Ishikawa (cell line): ENCODE results near the gene SIGLEC8.

Experiments used
- CEBPB ChIP-seq: IDR thresholded peaks from 2 replicates; pipeline ENCODE4 v1.6.1; 2012
- CREB1 ChIP-seq: IDR thresholded peaks from 2 replicates; pipeline ENCODE4 v1.6.1; 2012; ENCODE audit warnings: low read depth
- EGR1 ChIP-seq: IDR thresholded peaks from 2 replicates; pipeline ENCODE4 v1.6.1; 2012
- EP300 ChIP-seq: IDR thresholded peaks from 2 replicates; pipeline ENCODE4 v1.6.1; 2012; ENCODE audit warnings: borderline replicate concordance
- FOXM1 ChIP-seq: IDR thresholded peaks from 2 replicates; pipeline ENCODE4 v1.6.1; 2012; ENCODE audit warnings: low read depth, borderline replicate concordance
- NFIC ChIP-seq: IDR thresholded peaks from 2 replicates; pipeline ENCODE4 v1.6.1; 2012
- RAD21 ChIP-seq: IDR thresholded peaks from 2 replicates; pipeline ENCODE4 v1.6.1; 2012; ENCODE audit warnings: low read depth
- TAF1 ChIP-seq: IDR thresholded peaks from 2 replicates; pipeline ENCODE4 v1.6.1; 2012; ENCODE audit warnings: low read depth, mild to moderate bottlenecking
- TCF12 ChIP-seq: IDR thresholded peaks from 2 replicates; pipeline ENCODE4 v1.6.1; 2012; ENCODE audit warnings: low read depth
- TEAD4 ChIP-seq: IDR thresholded peaks from 2 replicates; pipeline ENCODE4 v1.6.1; 2012
- YY1 ChIP-seq: IDR thresholded peaks from 2 replicates; pipeline ENCODE4 v1.6.1; 2012; ENCODE audit warnings: low read depth
- ZBTB7A ChIP-seq: IDR thresholded peaks from 2 replicates; pipeline ENCODE4 v1.6.1; 2012; ENCODE audit warnings: low read depth
- TF ChIP-seq, protein P1 (sequence below): IDR thresholded peaks from 2 replicates; pipeline ENCODE4 v1.6.1; 2012
- TF ChIP-seq, protein P2 (sequence below): IDR thresholded peaks from 2 replicates; pipeline ENCODE4 v1.6.1; 2012; ENCODE audit warnings: low read depth, mild to moderate bottlenecking
- TF ChIP-seq, protein P3 (sequence below): IDR thresholded peaks from 2 replicates; pipeline ENCODE4 v1.6.1; 2012

SIGLEC8 gene

DNA sequence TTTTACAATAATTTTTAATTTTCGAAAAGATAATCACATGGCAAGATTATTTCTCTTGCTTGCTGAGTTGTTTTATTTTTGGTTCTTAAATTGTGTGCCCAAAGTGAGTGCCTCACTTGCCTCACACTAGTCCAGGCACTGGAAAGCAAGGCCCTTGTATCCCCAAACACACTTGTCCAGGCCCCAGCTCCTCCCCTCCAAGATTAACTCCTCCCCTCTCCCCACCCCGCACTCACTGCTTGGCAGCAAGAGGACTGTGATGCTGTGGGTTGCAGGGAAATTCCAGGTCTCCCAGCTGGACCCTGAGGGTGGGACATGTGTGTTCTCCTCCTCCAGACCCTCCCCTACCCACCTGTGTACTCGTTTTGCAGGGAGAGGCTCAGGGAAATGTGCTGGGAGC is 39.4 kb upstream of the SIGLEC8 start:
- TF ChIP-seq NFIC (no peak), ZBTB7A (no peak), FOXM1 (no peak), RAD21 (no peak), EP300 (no peak), CREB1 (no peak), TEAD4 (no peak), TAF1 (no peak), YY1 (no peak), EGR1 (no peak), TCF12 (no peak), CEBPB (no peak)
- TF ChIP-seq, protein P1, sequence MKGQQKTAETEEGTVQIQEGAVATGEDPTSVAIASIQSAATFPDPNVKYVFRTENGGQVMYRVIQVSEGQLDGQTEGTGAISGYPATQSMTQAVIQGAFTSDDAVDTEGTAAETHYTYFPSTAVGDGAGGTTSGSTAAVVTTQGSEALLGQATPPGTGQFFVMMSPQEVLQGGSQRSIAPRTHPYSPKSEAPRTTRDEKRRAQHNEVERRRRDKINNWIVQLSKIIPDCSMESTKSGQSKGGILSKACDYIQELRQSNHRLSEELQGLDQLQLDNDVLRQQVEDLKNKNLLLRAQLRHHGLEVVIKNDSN, result no peak
- TF ChIP-seq, protein P2, sequence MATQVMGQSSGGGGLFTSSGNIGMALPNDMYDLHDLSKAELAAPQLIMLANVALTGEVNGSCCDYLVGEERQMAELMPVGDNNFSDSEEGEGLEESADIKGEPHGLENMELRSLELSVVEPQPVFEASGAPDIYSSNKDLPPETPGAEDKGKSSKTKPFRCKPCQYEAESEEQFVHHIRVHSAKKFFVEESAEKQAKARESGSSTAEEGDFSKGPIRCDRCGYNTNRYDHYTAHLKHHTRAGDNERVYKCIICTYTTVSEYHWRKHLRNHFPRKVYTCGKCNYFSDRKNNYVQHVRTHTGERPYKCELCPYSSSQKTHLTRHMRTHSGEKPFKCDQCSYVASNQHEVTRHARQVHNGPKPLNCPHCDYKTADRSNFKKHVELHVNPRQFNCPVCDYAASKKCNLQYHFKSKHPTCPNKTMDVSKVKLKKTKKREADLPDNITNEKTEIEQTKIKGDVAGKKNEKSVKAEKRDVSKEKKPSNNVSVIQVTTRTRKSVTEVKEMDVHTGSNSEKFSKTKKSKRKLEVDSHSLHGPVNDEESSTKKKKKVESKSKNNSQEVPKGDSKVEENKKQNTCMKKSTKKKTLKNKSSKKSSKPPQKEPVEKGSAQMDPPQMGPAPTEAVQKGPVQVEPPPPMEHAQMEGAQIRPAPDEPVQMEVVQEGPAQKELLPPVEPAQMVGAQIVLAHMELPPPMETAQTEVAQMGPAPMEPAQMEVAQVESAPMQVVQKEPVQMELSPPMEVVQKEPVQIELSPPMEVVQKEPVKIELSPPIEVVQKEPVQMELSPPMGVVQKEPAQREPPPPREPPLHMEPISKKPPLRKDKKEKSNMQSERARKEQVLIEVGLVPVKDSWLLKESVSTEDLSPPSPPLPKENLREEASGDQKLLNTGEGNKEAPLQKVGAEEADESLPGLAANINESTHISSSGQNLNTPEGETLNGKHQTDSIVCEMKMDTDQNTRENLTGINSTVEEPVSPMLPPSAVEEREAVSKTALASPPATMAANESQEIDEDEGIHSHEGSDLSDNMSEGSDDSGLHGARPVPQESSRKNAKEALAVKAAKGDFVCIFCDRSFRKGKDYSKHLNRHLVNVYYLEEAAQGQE, result no peak
- TF ChIP-seq, protein P3, sequence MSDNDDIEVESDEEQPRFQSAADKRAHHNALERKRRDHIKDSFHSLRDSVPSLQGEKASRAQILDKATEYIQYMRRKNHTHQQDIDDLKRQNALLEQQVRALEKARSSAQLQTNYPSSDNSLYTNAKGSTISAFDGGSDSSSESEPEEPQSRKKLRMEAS, result no peak

DNA sequence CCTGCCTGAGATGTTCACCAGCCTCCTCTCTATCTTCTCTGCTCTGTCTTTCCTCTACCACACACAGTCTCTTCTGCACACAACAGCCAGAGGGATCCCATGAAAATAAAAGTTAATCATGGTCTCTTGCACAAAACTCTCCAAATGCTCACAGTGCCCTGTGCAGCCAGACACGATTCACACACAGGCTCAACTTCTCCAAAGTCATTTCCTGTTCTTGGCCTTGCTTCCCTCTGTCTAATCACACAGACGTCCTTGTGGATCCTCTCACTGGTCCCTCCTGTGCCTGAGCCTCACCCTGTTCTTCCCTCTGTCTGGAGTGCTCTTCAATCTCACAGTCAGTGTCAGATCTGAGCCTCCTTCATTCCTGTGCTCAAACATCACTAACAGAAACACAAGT is 35.5 kb upstream of the SIGLEC8 start:
- TF ChIP-seq NFIC (no peak), EP300 (no peak), TAF1 (no peak), CEBPB (no peak), ZBTB7A (no peak), YY1 (no peak), FOXM1 (no peak), RAD21 (no peak)
- TF ChIP-seq, protein P2, result no peak
- TF ChIP-seq, protein P1, result no peak

DNA sequence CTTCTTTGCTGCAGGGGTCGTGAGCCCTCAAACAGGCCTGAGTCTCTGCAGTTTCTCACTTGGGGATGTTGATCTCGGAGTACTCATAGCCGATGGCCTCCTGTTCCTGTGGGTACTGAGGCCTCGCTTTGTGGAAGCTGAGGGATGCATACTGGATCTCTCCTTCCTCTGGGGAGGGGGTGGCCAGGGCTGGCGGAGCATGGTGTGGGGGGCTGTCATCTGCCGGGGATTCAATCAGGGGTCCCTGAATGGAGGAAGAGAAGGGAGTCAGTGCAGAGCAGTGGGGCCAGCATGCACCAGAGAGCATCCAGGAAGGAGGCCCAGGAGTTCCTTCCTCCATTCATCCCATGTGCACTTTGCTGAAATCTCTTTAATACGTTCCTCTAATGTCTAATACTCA is 33.3 kb upstream of the SIGLEC8 start:
- TF ChIP-seq ZBTB7A, result no peak
- TF ChIP-seq RAD21, result no peak
- TF ChIP-seq FOXM1, result no peak
- TF ChIP-seq NFIC, result no peak
- TF ChIP-seq, protein P2, result no peak
- TF ChIP-seq, protein P3, result no peak
- TF ChIP-seq TAF1, result no peak
- TF ChIP-seq CEBPB, result no peak
- no peak for TF ChIP-seq YY1
- TF ChIP-seq TEAD4, result no peak
- TF ChIP-seq, protein P1, result no peak

DNA sequence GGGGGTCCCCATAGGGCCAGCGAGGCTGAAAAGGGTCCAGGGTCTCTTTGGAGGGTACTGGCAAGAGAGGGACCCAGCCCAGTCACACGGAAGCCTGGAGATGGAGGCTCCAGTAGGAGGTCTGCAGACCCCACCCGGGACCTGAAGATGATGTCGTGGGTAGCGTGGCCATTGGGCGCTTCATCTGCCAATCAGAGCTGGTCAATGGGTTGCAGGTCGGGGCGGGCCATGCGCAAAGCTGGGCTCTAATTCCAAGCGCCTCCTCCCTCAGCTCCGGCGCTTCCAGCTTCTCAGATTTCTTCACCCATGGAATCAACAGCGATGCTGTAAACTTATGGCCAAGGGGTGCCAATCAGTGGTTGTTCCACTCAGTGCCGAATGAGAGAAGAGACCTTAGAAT is 32.4 kb upstream of the SIGLEC8 start:
- TF ChIP-seq, protein P1, result no peak
- TF ChIP-seq CREB1, result no peak
- TF ChIP-seq CEBPB, result no peak
- TF ChIP-seq FOXM1, result no peak
- TF ChIP-seq TEAD4, result no peak
